ENCODE measurements around the gene CEP83. TPM values are rescaled to one million over a fixed set of nuclear protein-coding genes. Genes with fewer than 3 reads are reported as not detected.

CEP83 gene
- total RNA-seq, 1 experiment from 2014 or later, result 19.2 TPM

GRCh38 chr12:94372461-94372860 is 87.2 kb downstream of the CEP83 start (continued):
- TF ChIP-seq POLR2A (IDR thresholded peaks at IDR 0.05; ENCODE audit: borderline replicate concordance, extremely low read depth, insufficient read depth, insufficient read length) (no peak), ZNF274 (IDR thresholded peaks at IDR 0.05; ENCODE audit: low read depth, low read length) (no peak), EZH2phosphoT487 (IDR thresholded peaks at IDR 0.05; ENCODE audit: borderline replicate concordance) (no peak), FOSL1 (IDR thresholded peaks at IDR 0.05; ENCODE audit: low read depth) (no peak), SP1 (IDR thresholded peaks at IDR 0.05; ENCODE audit: low read depth) (no peak), JUND (IDR thresholded peaks at IDR 0.05) (no peak), POLR2AphosphoS5 (IDR thresholded peaks at IDR 0.05; ENCODE audit: low read depth, low read length) (no peak)
- TF ChIP-seq, protein P1, sequence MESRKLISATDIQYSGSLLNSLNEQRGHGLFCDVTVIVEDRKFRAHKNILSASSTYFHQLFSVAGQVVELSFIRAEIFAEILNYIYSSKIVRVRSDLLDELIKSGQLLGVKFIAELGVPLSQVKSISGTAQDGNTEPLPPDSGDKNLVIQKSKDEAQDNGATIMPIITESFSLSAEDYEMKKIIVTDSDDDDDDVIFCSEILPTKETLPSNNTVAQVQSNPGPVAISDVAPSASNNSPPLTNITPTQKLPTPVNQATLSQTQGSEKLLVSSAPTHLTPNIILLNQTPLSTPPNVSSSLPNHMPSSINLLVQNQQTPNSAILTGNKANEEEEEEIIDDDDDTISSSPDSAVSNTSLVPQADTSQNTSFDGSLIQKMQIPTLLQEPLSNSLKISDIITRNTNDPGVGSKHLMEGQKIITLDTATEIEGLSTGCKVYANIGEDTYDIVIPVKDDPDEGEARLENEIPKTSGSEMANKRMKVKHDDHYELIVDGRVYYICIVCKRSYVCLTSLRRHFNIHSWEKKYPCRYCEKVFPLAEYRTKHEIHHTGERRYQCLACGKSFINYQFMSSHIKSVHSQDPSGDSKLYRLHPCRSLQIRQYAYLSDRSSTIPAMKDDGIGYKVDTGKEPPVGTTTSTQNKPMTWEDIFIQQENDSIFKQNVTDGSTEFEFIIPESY (IDR thresholded peaks at IDR 0.05; ENCODE audit: extremely low read depth, insufficient replicate concordance, low read length), result no peak

- Histone ChIP-seq H3K79me2 (ENCODE audit: insufficient read depth, low read length) (no peaks in the 10 kb centered on the region), H3K9me2 (ENCODE audit: insufficient read depth) (no peaks in the 10 kb centered on the region), H2AFZ (ENCODE audit: low read depth, low read length, poor library complexity, severe bottlenecking) (no peak overlapping the region), H3K4me3 (replicated peaks in 1 of 2; ENCODE audit: low read depth in 1 of 2, low read length in 2 of 2) (no peak overlapping the region), H3K9ac (ENCODE audit: low read length) (no peak overlapping the region), H3K36me3 (ENCODE audit: control insufficient read depth in 1 of 2, insufficient read depth in 2 of 2, low read length in 2 of 2) (peaks cover 0 to 9% of the 10 kb centered on the region in 2 experiments; a peak in 3 of 4 replicates), H3K4me1 (ENCODE audit: control insufficient read depth in 1 of 2, insufficient read depth in 2 of 2, low read length in 2 of 2) (no peaks in the 10 kb centered on the region), H3K27ac (ENCODE audit: low read depth, low read length) (no peak overlapping the region), H3K9me3 (ENCODE audit: control insufficient read depth in 1 of 2, insufficient read depth in 1 of 2, low read depth in 1 of 2, low read length in 2 of 2) (peaks cover 4 to 8% of the 10 kb centered on the region in 2 experiments; a peak in 2 of 4 replicates), H3K27me3 (ENCODE audit: insufficient read depth, low read length) (no peaks in the 10 kb centered on the region), H3K4me2 (ENCODE audit: low read length) (no peak overlapping the region), H4K20me1 (ENCODE audit: insufficient read depth) (no peaks in the 10 kb centered on the region)
- ChIA-PET POLR2A (no interaction called here), RAD21 (ENCODE audit: low non-redundant PET in 1 of 2, low total read pairs in 2 of 2, uncharacterized antibody in 2 of 2, unreplicated experiment in 2 of 2) (no interaction called here), CTCF (no interaction called here)
- intact Hi-C loops (cut with micrococcal nuclease), result no loop called here
- no TSS peak for BruUV-seq (replicated peaks)
- DNase-seq (ENCODE audit: low read depth, low spot score), result no peak
- no peak for ATAC-seq
- TF ChIP-seq ATF3 (IDR thresholded peaks at IDR 0.05) (no peak), ZNF274 (IDR thresholded peaks at IDR 0.05; ENCODE audit: low read depth, low read length) (no peak), MAX (IDR thresholded peaks at IDR 0.05) (no peak), POLR2AphosphoS5 (IDR thresholded peaks at IDR 0.05; ENCODE audit: low read depth, low read length) (no peak), ELF1 (IDR thresholded peaks at IDR 0.05; ENCODE audit: borderline replicate concordance, low read depth) (no peak), EZH2phosphoT487 (IDR thresholded peaks at IDR 0.05; ENCODE audit: borderline replicate concordance) (no peak), SRF (IDR thresholded peaks at IDR 0.05; ENCODE audit: low read depth) (no peak), ZFX (IDR thresholded peaks at IDR 0.05) (no peak), SP1 (IDR thresholded peaks at IDR 0.05; ENCODE audit: low read depth) (no peak)
Measured at GRCh38 chr12:94362653-94363052, 97.0 kb downstream of the CEP83 start.

Data from HCT116 (cell line).